ENCODE data around the gene LENG8.

The LENG8 gene

GRCh38 chr19:54429545-54430227 lies 19.3 kb upstream of the LENG8 start:
- no peak for TF ChIP-seq CTCF (IDR thresholded peaks at IDR 0.05; ENCODE audit: borderline replicate concordance, insufficient read depth, low read depth, low read length)
- no peak overlapping the region for H3K4me3 ChIP-seq (ENCODE audit: low read depth, low read length)

- no peak overlapping the region for H3K4me3 ChIP-seq (ENCODE audit: low read depth, low read length)
Measured at GRCh38 chr19:54430306-54431254, 18.4 kb upstream of the LENG8 start.

GRCh38 chr19:54431255-54431838 lies 17.7 kb upstream of the LENG8 start:
- no peak overlapping the region for H3K4me3 ChIP-seq (ENCODE audit: low read depth, low read length)
- TF ChIP-seq CTCF (IDR thresholded peaks at IDR 0.05; ENCODE audit: borderline replicate concordance, insufficient read depth, low read depth, low read length) = no peak

More at GRCh38 chr19:54430306-54431254, 18.4 kb upstream of the LENG8 start:
- 0 out of 2 replicates have a peak, but pooled peaks have one; percentile 10 for TF ChIP-seq CTCF (IDR thresholded peaks at IDR 0.05; ENCODE audit: borderline replicate concordance, insufficient read depth, low read depth, low read length)

- H3K4me3 ChIP-seq (ENCODE audit: low read depth, low read length) = no peak overlapping the region
- no peak for TF ChIP-seq CTCF (IDR thresholded peaks at IDR 0.05; ENCODE audit: borderline replicate concordance, insufficient read depth, low read depth, low read length)
Measured at GRCh38 chr19:54432144-54432738, 16.8 kb upstream of the LENG8 start.

- no peak for TF ChIP-seq CTCF (IDR thresholded peaks at IDR 0.05; ENCODE audit: borderline replicate concordance, insufficient read depth, low read depth, low read length)
- H3K4me3 ChIP-seq (ENCODE audit: low read depth, low read length) = no peak overlapping the region
Measured at GRCh38 chr19:54433697-54434096, 15.3 kb upstream of the LENG8 start.

DNA sequence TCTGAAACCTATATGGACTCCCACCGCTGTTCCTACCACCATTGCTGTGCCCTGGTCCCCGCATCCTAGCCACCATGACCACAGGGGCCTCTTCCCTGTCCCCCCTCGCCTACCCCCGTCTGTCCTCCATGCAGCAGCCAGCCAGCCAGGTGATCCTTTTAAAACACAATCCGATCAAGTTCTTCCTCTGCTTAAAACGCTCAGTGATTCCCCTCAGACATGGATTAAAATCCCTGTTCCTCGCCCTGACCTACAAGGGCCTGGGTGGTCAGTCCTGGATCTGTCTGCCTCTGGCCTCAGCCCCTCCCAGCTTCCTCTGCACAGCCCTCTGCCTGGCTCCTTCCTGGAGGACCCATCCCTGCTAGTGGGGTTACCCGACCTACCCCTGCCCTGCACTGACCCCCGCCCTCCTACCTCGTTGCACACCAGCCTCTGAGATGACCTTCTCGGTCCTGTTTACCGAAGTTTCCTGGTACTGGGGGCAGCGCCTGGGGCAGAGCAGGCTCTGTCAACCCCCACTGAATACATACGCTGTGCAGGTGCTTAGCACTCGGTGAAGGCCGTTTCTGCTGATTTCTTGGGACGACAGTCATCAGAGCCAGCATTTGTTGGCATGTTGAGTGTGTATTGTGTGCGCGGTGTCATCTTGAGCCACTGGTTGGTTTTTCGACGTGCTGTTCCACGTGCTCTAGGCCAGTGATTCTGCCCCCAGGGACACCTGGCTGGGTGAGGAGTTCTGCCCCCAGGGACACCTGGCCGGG lies 14.7 kb upstream of the LENG8 start:
- no peak overlapping the region for H3K4me3 ChIP-seq (ENCODE audit: low read depth, low read length)
- no peak for TF ChIP-seq CTCF (IDR thresholded peaks at IDR 0.05; ENCODE audit: borderline replicate concordance, insufficient read depth, low read depth, low read length)
